Karpas-422 (cell line): ENCODE data around the gene TMEM163. TPM values are rescaled to one million over a fixed set of nuclear protein-coding genes. Genes with fewer than 3 reads are reported as not detected.
A peak's percentile ranks its signal among the peaks of the same experiment; 100 is the strongest.

Experiments
- DNase-seq: peaks from one replicate; pipeline ENCODE4 v3.0.0-alpha.2; 2015
- H2AFZ ChIP-seq: fragments of 200-600 bp; sonication (generic); 2 replicates; pipeline ENCODE4 v1.6.1; 2014; ENCODE audit warnings: antibody characterized with exemption, low read length, mixed read lengths
- H3K27ac ChIP-seq: fragments of 200-600 bp; sonication (generic); 2 replicates; pipeline ENCODE4 v1.5.1; 2014; ENCODE audit warnings: mild to moderate bottlenecking, low read length, moderate library complexity
- H3K27me3 ChIP-seq: fragments of 200-600 bp; sonication (generic); 2 replicates; pipeline ENCODE4 v1.6.1; 2014; ENCODE audit warnings: low read length, mixed read lengths
- H3K36me3 ChIP-seq: fragments of 200-600 bp; sonication (generic); 2 replicates; pipeline ENCODE4 v1.6.1; 2014; ENCODE audit warnings: low read length, mixed read lengths; ENCODE audit not compliant: insufficient read depth
- H3K4me1 ChIP-seq: fragments of 200-600 bp; sonication (generic); 2 replicates; pipeline ENCODE4 v1.6.1; 2014; ENCODE audit warnings: mild to moderate bottlenecking, low read length, mixed read lengths
- H3K4me2 ChIP-seq: fragments of 200-600 bp; sonication (generic); 2 replicates; pipeline ENCODE4 v1.6.1; 2014; ENCODE audit warnings: low read length, low read depth, mild to moderate bottlenecking; ENCODE audit not compliant: poor library complexity, severe bottlenecking
- H3K4me3 ChIP-seq: fragments of 200-600 bp; sonication (generic); 2 replicates; pipeline ENCODE4 v1.5.1; 2014; ENCODE audit warnings: mild to moderate bottlenecking, antibody characterized with exemption, low read length, mixed read lengths
- H3K79me2 ChIP-seq: fragments of 200-600 bp; sonication (generic); 2 replicates; pipeline ENCODE4 v1.6.1; 2014; ENCODE audit warnings: mild to moderate bottlenecking, low read length, mixed read lengths
- H3K9ac ChIP-seq: fragments of 200-600 bp; sonication (generic); 2 replicates; pipeline ENCODE4 v1.6.0; 2014; ENCODE audit warnings: low read length
- H3K9me2 ChIP-seq: fragments of 200-600 bp; sonication (generic), shearing (Covaris generic); replicated peaks from 2 replicates; pipeline ENCODE4 v1.6.0; 2014; ENCODE audit warnings: mild to moderate bottlenecking, low read length, moderate library complexity; ENCODE audit not compliant: insufficient read depth
- H3K9me3 ChIP-seq: fragments of 300-700, 200-600 bp; sonication (generic); 2 replicates; pipeline ENCODE4 v1.6.1; 2014; ENCODE audit warnings: low read length, mixed read lengths
- H4K20me1 ChIP-seq: fragments of 200-600 bp; sonication (generic); 2 replicates; pipeline ENCODE4 v1.6.1; 2014; ENCODE audit warnings: mild to moderate bottlenecking, antibody characterized with exemption, low read length, low read depth; ENCODE audit not compliant: insufficient read depth
- total RNA-seq: library from RNA; depleted of rRNA; stranded (reverse); fragments of >200 nt; shearing (Covaris generic); gene quantifications from 2 replicates; pipeline ENCODE4 v1.2.3, GENCODE V29; 2014; ENCODE audit warnings: low replicate concordance

TMEM163 gene
- total RNA-seq, 1 experiment from 2014 or later, result 4.7 TPM

DNA sequence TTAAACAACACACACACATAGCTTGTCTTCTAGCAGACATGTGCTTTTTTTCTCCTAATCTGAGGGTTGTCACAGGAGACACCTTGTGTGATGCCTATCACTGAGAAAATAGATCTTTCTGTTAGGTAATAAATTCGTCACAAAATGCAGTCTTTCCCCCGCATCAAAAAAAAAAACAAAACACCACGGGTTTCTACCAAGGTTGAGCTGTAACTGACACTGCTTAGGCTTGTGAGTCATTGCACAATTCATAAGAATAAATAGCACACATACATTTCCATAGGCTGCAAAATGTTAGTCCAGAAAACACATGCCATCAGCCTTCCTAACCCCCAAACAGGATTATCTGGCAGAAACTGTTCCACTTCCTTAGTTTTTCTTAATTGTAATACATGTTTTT, 6.5 kb downstream of the TMEM163 start:
- H3K9ac ChIP-seq, result no peak overlapping the region
- H3K9me2 ChIP-seq, result no peaks in the 10 kb centered on the region
- no peak overlapping the region for H2AFZ ChIP-seq
- H3K36me3 ChIP-seq, result no peaks in the 10 kb centered on the region
- no peak overlapping the region for H3K4me3 ChIP-seq
- H3K4me2 ChIP-seq, result peak overlapping the region; percentile 6
- no peaks in the 10 kb centered on the region for H3K9me3 ChIP-seq
- no peaks in the 10 kb centered on the region for H4K20me1 ChIP-seq
- H3K27me3 ChIP-seq, result no peaks in the 10 kb centered on the region
- H3K4me1 ChIP-seq, result peaks cover 51% of the 10 kb centered on the region
- H3K27ac ChIP-seq, result no peak overlapping the region
- H3K79me2 ChIP-seq, result no peaks in the 10 kb centered on the region
- DNase-seq, result no peak

DNA sequence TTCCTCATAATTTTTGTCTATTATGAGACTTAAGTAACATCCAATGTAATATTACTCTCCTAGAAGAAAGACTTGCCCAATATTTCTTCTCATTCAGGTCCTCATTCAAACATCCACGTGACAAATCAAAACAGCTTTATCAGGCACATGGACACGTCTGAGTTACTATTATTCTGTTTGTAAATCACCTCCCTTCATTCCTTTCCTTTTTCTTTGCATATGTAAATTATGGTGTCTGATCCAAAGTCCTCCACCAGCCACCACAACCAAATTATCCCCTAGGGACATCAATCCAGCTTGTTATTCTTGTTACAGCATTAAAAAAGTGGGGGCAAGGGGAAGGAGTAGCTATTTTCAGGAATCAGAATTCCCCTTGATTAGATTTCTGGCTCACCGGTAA, 7.1 kb downstream of the TMEM163 start:
- no peak for DNase-seq
- no peaks in the 10 kb centered on the region for H4K20me1 ChIP-seq
- no peak overlapping the region for H3K9ac ChIP-seq
- no peaks in the 10 kb centered on the region for H3K79me2 ChIP-seq
- H3K9me2 ChIP-seq, result no peaks in the 10 kb centered on the region
- H3K4me2 ChIP-seq, result peak overlapping the region; percentile 6
- no peak overlapping the region for H3K4me3 ChIP-seq
- peaks cover 45% of the 10 kb centered on the region for H3K4me1 ChIP-seq
- no peaks in the 10 kb centered on the region for H3K36me3 ChIP-seq
- H3K27ac ChIP-seq, result no peak overlapping the region
- no peaks in the 10 kb centered on the region for H3K9me3 ChIP-seq
- H3K27me3 ChIP-seq, result no peaks in the 10 kb centered on the region
- no peak overlapping the region for H2AFZ ChIP-seq

DNA sequence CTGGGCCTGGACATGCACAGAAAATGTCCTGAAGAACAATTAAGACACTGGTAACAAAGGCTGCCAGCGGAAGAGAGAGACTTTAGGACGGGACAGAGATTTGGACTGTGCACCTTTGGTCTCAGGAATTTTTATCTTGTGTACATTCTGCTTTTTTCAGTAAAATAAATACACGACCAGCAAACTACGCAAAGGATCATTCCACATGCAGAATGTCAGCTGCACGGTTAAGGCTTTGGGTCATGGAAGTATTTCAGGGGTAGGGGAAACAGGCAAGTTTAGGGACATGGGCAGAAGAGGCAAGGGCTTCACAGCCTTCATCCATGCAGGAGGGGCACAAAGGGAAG, 11.5 kb downstream of the TMEM163 start:
- H3K9ac ChIP-seq, result no peak overlapping the region
- H3K27me3 ChIP-seq, result no peaks in the 10 kb centered on the region
- no peaks in the 10 kb centered on the region for H3K9me2 ChIP-seq
- H3K9me3 ChIP-seq, result no peaks in the 10 kb centered on the region
- H2AFZ ChIP-seq, result no peak overlapping the region
- H3K79me2 ChIP-seq, result no peaks in the 10 kb centered on the region
- peaks cover 11% of the 10 kb centered on the region for H3K4me1 ChIP-seq
- DNase-seq, result no peak
- no peaks in the 10 kb centered on the region for H3K36me3 ChIP-seq
- no peak overlapping the region for H3K4me3 ChIP-seq
- no peaks in the 10 kb centered on the region for H4K20me1 ChIP-seq
- H3K27ac ChIP-seq, result no peak overlapping the region
- H3K4me2 ChIP-seq, result no peak overlapping the region

DNA sequence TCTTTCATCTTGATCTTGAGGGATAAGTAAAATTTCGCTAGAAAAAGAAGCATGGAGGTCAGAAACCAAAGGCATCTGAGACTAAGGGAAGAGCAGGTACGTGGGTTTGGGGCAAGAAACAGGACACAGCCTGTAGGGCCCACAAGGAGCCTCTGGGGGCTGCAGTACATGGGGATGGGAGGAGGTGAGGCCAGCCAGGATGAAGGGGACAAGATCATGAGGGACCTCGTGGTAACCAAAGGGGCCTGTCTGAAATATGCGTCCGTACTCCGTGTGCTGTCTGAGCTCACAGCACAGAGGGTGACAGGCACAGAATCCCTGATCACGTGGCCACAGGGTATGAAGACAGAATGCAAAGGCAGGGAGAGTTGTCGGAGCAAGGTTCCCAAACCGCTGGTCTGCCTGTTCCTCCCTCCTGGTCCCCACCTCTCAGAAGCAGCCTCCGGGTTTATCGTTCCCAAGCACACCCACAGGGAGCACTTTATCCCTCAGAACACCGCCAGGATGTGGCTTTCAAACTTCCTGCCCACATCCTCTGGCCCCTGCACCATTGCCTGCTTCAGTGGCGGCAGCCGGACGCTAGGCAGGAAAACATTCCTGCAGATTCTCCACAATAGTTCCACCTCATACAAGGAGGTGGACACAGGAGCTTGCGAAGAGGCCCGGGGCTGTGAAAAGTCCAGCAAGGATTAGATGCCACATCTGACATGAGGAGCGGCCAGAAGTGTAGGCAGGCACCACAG, 12.0 kb downstream of the TMEM163 start:
- H3K4me1 ChIP-seq, result peaks cover 5% of the 10 kb centered on the region
- H3K9ac ChIP-seq, result no peak overlapping the region
- H3K27ac ChIP-seq, result no peak overlapping the region
- no peak for DNase-seq
- H3K9me3 ChIP-seq, result no peaks in the 10 kb centered on the region
- H3K79me2 ChIP-seq, result no peaks in the 10 kb centered on the region
- H3K36me3 ChIP-seq, result no peaks in the 10 kb centered on the region
- H3K27me3 ChIP-seq, result no peaks in the 10 kb centered on the region
- H2AFZ ChIP-seq, result no peak overlapping the region
- H3K4me3 ChIP-seq, result no peak overlapping the region
- H3K4me2 ChIP-seq, result no peak overlapping the region
- H3K9me2 ChIP-seq, result no peaks in the 10 kb centered on the region
- no peaks in the 10 kb centered on the region for H4K20me1 ChIP-seq

DNA sequence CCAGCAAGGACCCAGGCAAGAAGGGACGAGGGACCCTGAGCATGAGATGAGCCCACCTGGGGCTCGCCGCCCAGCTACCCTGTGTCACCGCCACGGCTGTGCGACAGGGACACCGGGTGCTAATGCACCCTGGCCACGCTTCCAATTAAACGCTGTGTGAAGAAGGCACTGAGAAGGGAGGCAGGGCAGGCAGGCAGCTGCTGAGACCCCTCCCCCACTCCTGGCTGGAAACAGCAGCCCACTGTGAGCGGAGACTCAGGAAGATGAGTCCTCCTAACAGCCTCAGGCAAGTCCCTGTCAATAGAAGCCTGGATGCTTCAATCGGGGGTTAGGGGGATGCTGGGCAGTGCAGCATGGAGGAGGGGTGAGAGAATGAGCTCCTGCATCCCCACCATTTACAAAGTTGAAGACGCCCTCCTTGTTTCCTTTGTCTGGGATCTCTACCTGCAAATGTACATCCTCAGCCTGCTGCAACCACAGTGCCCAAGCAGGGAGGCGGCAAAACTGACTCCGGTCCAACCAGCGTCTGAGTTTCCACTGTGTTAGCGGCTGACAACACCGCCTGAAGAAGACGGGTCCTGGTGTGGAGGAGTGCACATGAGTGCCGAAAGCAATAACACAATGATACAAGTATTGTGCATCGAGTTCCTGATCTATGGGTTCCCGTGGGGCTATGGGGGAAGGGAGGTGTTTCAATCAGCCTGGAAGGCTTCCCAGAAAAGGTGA, 12.8 kb downstream of the TMEM163 start:
- Histone ChIP-seq H3K9me3 (no peaks in the 10 kb centered on the region), H3K36me3 (no peaks in the 10 kb centered on the region)

DNA sequence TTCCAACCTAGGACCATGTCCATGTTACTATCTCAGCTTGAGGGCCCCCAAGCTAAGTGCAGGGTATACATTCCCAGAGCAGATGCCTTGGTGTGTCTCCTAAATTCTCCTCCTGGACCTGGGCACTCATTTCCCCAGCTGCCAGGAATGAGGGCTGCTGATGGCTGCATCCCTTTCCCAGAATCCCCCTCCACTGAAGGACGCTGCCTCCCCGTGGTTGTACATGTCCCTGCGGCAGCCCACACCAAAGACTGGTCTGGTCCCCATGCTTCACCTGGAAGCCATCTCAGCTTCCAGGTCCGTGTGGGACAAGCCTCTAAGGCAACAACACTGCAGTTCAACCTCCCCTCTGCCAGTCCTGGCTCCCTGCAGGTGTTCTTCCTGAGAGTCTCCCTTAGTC, 14.6 kb downstream of the TMEM163 start:
- no peak overlapping the region for H3K4me2 ChIP-seq

More for the DNA sequence above, 12.8 kb downstream of the TMEM163 start:
- Histone ChIP-seq H3K4me1 (no peaks in the 10 kb centered on the region), H3K9ac (no peak overlapping the region), H3K9me2 (no peaks in the 10 kb centered on the region), H2AFZ (no peak overlapping the region), H4K20me1 (no peaks in the 10 kb centered on the region), H3K4me2 (no peak overlapping the region), H3K79me2 (no peaks in the 10 kb centered on the region), H3K4me3 (no peak overlapping the region), H3K27me3 (no peaks in the 10 kb centered on the region), H3K27ac (no peak overlapping the region)
- no peak for DNase-seq

DNA sequence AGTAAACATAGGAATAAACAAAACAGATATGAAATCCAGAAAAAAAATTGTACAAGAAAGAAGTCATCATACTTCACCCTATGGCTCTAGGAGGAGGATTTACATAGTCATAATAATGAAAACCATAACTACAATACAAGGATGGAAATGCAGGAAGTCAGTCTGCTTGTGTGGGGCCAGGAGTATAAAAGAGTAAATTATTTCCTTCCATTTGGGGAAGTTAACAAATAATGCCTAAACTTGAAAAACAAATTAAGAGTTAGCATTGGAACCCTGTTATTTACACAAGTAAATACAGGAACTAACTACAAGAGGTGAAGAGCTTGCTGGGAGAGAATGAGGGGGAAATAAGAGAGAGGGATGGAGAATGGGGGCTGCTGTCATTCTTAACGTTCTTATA, 15.4 kb downstream of the TMEM163 start:
- Histone ChIP-seq H3K79me2 (no peaks in the 10 kb centered on the region), H2AFZ (no peak overlapping the region), H3K4me2 (no peak overlapping the region), H3K4me3 (no peak overlapping the region), H3K27me3 (no peaks in the 10 kb centered on the region), H3K9ac (no peak overlapping the region), H3K4me1 (no peaks in the 10 kb centered on the region), H4K20me1 (no peaks in the 10 kb centered on the region), H3K9me3 (no peaks in the 10 kb centered on the region), H3K9me2 (no peaks in the 10 kb centered on the region), H3K36me3 (no peaks in the 10 kb centered on the region), H3K27ac (no peak overlapping the region)
- DNase-seq, result no peak

More for the DNA sequence above, 14.6 kb downstream of the TMEM163 start:
- no peak for DNase-seq
- no peaks in the 10 kb centered on the region for H3K4me1 ChIP-seq
- H3K9me2 ChIP-seq, result no peaks in the 10 kb centered on the region
- H3K4me3 ChIP-seq, result no peak overlapping the region
- H3K27ac ChIP-seq, result no peak overlapping the region
- H3K9ac ChIP-seq, result no peak overlapping the region
- H3K27me3 ChIP-seq, result no peaks in the 10 kb centered on the region
- H3K9me3 ChIP-seq, result no peaks in the 10 kb centered on the region
- H3K79me2 ChIP-seq, result no peaks in the 10 kb centered on the region
- H4K20me1 ChIP-seq, result no peaks in the 10 kb centered on the region
- no peak overlapping the region for H2AFZ ChIP-seq
- no peaks in the 10 kb centered on the region for H3K36me3 ChIP-seq

DNA sequence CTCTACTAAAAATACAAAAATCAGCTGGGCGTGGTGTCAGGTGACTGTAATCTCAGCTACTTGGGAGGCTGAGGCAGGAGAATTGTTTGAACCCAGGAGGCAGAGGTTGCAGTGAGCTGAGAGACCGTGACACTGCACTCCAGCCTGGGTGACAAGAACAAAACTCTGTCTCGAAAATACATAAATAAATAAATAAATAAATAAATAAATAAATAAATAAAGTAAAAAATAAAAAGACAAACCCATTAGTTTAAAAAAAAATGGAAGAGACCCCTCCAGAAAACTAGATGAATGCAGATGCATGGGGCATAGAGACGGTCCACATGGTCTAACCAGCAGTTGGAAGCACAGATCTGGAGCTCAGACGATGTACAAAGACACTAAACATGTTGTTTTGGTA, 18.1 kb downstream of the TMEM163 start:
- Histone ChIP-seq H3K9me3 (no peaks in the 10 kb centered on the region), H3K9me2 (no peaks in the 10 kb centered on the region), H3K27ac (no peak overlapping the region), H2AFZ (no peak overlapping the region), H3K9ac (no peak overlapping the region), H3K4me1 (no peaks in the 10 kb centered on the region), H3K4me3 (no peak overlapping the region), H3K27me3 (no peaks in the 10 kb centered on the region), H3K79me2 (no peaks in the 10 kb centered on the region), H4K20me1 (no peaks in the 10 kb centered on the region), H3K36me3 (no peaks in the 10 kb centered on the region), H3K4me2 (no peak overlapping the region)
- DNase-seq, result no peak
